Small intestine (tissue), 7 donors: ENCODE results near the gene HOXB13. TPM values are rescaled to one million over a fixed set of nuclear protein-coding genes. Genes with fewer than 3 reads are reported as not detected.

Experiments
- DNase-seq, 2 donors: peaks; one replicate each; pipeline versions ENCODE4 v3.0.0 to v3.0.0-alpha.2; 2013
- FAIRE-seq: peaks from 2 replicates; lab custom pipeline; 2012; peaks lifted over from hg19 to GRCh38; lab: Jason Lieb, UNC
- H3K27ac ChIP-seq, 3 donors: one replicate each; pipeline ENCODE4 v1.5.1; 2013; ENCODE audit warnings: low read length in 2 of 3, mild to moderate bottlenecking in 2 of 3, control low read depth in 1 of 3, inconsistent platforms in 1 of 3, low read depth in 1 of 3, moderate library complexity in 1 of 3
- H3K27me3 ChIP-seq, 3 donors: one replicate each; pipeline ENCODE4 v1.6.1; 2013; ENCODE audit warnings: low read length in 3 of 3, inconsistent platforms in 1 of 3; ENCODE audit not compliant: control insufficient read depth in 3 of 3, insufficient read depth in 3 of 3
- H3K36me3 ChIP-seq, 3 donors: one replicate each; pipeline ENCODE4 v1.6.1; 2013; ENCODE audit warnings: low read length in 3 of 3, inconsistent platforms in 1 of 3, low read depth in 1 of 3, mild to moderate bottlenecking in 1 of 3, moderate library complexity in 1 of 3; ENCODE audit not compliant: control insufficient read depth in 3 of 3, insufficient read depth in 2 of 3
- H3K4me1 ChIP-seq, 3 donors: one replicate each; pipeline ENCODE4 v1.6.1; 2013; ENCODE audit warnings: low read length in 2 of 3, inconsistent platforms in 1 of 3, low read depth in 1 of 3, mild to moderate bottlenecking in 1 of 3, moderate library complexity in 1 of 3; ENCODE audit not compliant: control insufficient read depth in 3 of 3, insufficient read depth in 2 of 3
- H3K4me3 ChIP-seq, 3 donors: one replicate each; pipeline ENCODE4 v1.5.1; 2013; ENCODE audit warnings: low read length in 3 of 3, control low read depth in 1 of 3, inconsistent platforms in 1 of 3, low read depth in 1 of 3, mild to moderate bottlenecking in 1 of 3, moderate library complexity in 1 of 3
- H3K9me3 ChIP-seq, 2 donors: one replicate each; pipeline ENCODE4 v1.6.1; 2013; ENCODE audit warnings: low read depth in 1 of 2, low read length in 1 of 2; ENCODE audit not compliant: control insufficient read depth in 2 of 2, insufficient read depth in 1 of 2
- WGBS, 3 donors: extraction: QIAGEN DNeasy Blood & Tissue Kit; methylation state at CpG; one replicate each; pipeline ENCODE4 v1.1.7; 2013; 5-methylcytosine and 5-hydroxymethylcytosine counted together
- polyA plus RNA-seq, 4 donors: library from polyadenylated mRNA; stranded (reverse) in 3 of 4; unstranded in 1 of 4; fragments of 200-250 nt in 3 of 4; fragments of 120-200 nt in 1 of 4; gene quantifications; one replicate each; pipeline versions ENCODE4 v1.2.1 to v1.2.3, GENCODE V29; 2013
- donor health status: healthy with polysubstance abuse.
- donor health status: control.
- donor health status: control.
- donor health status: Bipolar disorder and iron deficiency.
- donor health status: healthy.

Gene HOXB13
- polyA plus RNA-seq, 4 donors, result 0.22 TPM; not detected in 3

DNA sequence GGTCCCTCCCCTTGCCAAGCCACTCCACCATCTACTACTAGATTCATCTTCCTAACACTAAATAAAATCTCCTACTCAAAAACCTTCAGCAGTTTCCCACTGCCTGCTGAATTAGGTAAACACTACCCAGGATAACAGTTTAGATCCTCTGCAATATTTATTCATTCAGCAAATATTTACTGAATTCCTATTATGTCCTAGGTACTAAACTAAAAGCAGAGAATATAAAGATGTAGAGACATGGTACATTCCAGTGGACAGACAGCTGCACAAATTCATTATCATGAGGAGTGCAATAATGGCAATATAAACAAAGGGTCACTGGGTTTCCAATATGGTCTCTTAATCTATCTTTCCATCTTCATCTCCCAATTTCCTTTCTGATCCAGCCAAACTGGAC is 30.7 kb upstream of the HOXB13 start:
- Histone ChIP-seq H3K4me3 (no peak overlapping the region), H3K27ac (no peak overlapping the region), H3K4me1 (no peaks in the 10 kb centered on the region), H3K9me3 (no peaks in the 10 kb centered on the region), H3K27me3 (peaks cover 0 to 51% (median 32%) of the 10 kb centered on the region in 3 donors), H3K36me3 (peaks cover 0 to 3% (median 0%) of the 10 kb centered on the region in 3 donors)
- DNase-seq (no peak), FAIRE-seq (no peak)

DNA sequence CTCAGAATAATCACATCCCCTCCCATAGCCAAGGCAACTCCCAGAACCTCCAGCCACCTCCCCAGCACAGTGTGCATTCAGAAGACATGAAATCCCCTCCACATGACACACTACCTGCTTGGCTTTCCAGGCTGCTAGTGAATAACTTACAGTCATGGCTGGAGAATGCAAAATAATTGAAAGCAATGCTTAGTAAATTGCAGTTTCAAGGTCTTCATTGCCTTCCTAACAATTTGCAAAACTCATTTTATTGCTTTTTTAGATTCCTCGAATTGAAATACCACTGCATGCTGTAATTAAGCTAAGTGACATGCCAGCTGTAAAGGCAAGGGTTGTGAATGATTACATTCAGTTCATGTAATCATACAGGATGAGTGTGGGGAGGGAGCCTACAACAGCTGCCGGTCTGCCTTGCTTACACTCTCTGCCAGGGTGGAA is 29.0 kb upstream of the HOXB13 start:
- no peak overlapping the region for H3K4me3 ChIP-seq
- H3K9me3 ChIP-seq, result no peaks in the 10 kb centered on the region
- 18 to 45% (median 41%) methylated on average over 2 of the region's 2 CpGs for WGBS, 3 donors
- no peaks in the 10 kb centered on the region for H3K4me1 ChIP-seq
- H3K27me3 ChIP-seq, result peaks cover 0 to 68% (median 48%) of the 10 kb centered on the region in 3 donors
- DNase-seq, result no peak
- no peak for FAIRE-seq
- H3K36me3 ChIP-seq, result peaks cover 0 to 3% (median 0%) of the 10 kb centered on the region in 3 donors
- H3K27ac ChIP-seq, result no peak overlapping the region

DNA sequence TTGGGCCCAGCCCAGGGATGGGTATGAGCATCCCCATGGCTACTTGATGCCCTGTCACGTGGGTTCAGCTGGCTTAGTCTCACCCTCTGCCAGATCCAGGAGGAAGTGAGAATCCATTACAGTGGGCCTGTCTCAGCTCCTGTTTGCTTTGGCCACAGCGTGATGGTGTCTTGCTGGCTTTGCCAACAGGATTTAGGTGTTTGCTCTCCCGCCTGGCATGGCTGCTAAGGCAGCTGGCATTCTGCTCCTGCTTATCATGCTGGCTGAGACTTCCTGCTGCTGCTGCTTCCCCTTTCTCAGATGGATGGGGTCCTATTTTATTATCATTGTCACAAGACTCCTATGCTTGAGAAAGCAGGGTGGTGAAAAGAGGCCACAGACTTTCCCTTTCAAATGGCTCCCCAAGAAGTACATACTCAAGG is 28.3 kb upstream of the HOXB13 start:
- WGBS, 3 donors, result 25 to 46% (median 25%) methylated on average over 3 of the region's 3 CpGs
- H3K27ac ChIP-seq, result no peak overlapping the region
- no peak for FAIRE-seq

DNA sequence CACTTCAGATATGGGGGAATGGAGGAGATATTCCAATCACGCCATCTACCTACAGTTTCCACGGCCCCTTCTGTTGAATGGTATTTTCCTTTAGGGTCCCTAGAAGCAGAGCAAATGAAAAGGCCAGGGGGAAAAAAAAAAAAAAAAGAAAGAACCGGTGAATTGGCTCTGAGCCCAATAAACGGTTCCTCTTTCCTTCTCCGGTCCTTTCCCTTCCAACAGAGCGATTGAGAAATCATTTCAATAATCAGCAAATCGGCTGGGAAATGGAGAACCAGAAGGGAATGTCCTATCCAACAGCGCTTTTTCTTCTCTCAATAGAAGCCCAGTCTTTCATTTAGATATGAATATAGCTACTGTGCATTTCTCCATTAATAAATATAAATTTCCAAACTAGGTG is 26.8 kb upstream of the HOXB13 start:
- no peak for DNase-seq
- H3K27me3 ChIP-seq, result peaks cover 0 to 87% (median 54%) of the 10 kb centered on the region in 3 donors
- no peaks in the 10 kb centered on the region for H3K36me3 ChIP-seq
- no peaks in the 10 kb centered on the region for H3K9me3 ChIP-seq
- no peak overlapping the region for H3K4me3 ChIP-seq
- no peak for FAIRE-seq
- no peak overlapping the region for H3K27ac ChIP-seq
- no peaks in the 10 kb centered on the region for H3K4me1 ChIP-seq
- 14 to 18% (median 18%) methylated on average over 8 of the region's 8 CpGs for WGBS, 3 donors

More for the DNA sequence above, 28.3 kb upstream of the HOXB13 start:
- Histone ChIP-seq H3K36me3 (no peaks in the 10 kb centered on the region), H3K27me3 (peaks cover 0 to 72% (median 49%) of the 10 kb centered on the region in 3 donors), H3K4me3 (no peak overlapping the region), H3K9me3 (no peaks in the 10 kb centered on the region), H3K4me1 (no peaks in the 10 kb centered on the region)
- no peak for DNase-seq

DNA sequence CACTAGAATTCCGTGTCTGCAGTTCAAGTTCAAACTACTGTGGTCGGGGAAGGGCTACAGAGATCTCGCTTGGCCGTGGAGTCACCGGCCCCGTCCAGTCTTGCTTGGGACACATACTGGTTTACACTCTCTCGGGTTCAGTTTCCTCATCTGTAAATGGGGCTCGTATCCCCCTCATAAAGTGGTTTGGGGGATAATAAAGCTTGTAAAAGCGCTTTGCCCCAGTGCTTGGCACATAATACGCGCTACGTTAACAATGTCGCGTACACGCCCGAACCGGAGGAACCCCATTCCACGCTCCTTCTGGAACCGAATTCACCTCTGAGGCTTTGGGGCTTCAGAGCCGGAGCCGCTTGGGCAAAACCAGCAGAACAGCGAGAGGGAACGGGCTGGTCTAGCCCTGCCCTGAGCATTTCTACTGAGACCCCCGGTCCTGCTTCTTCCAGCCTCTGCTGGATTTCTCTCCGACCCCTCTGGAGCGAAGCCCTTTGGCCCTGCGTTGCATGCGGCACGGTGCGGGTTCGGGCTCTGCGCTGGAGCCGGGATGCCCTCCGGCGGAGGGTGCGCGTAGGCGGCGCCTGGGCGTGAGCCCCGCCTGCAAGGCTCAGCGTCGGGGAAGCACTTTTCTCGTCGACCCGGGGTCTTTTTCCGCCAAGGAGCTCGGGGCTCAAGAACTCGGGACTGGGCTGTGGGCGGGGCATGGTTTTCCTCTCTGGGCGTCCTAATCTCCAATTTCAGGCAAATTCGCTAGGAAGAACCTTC is 26.1 kb upstream of the HOXB13 start:
- FAIRE-seq, result no peak
- 8 to 22% (median 18%) methylated on average over 38 to 52 of the region's 52 CpGs for WGBS, 3 donors
- Histone ChIP-seq H3K27ac (no peak overlapping the region), H3K4me1 (no peaks in the 10 kb centered on the region), H3K4me3 (no peak overlapping the region), H3K9me3 (no peaks in the 10 kb centered on the region), H3K36me3 (no peaks in the 10 kb centered on the region), H3K27me3 (peaks cover 0 to 94% (median 61%) of the 10 kb centered on the region in 3 donors)
- no peak for DNase-seq

DNA sequence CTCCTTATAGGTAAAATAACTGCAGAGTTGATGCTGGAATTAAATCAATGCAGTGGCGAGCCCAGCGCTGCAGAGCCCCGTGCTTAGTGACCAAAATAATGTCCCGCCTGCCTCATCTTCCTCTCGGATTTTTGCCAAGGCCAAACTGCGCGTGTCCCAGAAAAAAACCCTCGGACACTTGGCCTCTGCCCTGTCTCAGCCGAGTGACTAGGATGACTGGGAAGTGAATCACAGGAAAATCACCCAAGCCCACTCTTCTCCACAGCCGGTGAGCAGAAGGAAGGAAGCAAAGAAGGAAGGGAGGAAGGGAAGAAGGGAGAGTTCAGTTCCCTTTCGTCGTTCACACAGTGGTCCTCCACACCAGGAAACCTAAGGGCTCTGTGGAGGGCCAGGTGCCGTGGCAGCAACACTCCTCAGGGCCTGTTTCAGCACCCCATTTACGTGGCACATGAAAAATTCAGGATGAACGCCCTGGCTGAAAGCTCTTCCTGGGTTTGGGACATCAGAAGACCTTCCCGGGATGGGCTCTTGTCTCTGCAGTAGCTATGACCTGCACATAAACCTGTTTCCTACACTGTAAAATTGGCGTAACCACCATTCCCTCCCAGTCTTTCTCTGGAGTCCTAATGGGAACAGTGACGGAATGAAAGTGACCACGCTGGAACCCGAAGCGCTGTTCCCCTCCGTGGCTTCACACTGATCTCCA is 25.4 kb upstream of the HOXB13 start:
- Histone ChIP-seq H3K4me3 (no peak overlapping the region), H3K27me3 (peaks cover 0 to 97% (median 64%) of the 10 kb centered on the region in 3 donors), H3K9me3 (no peaks in the 10 kb centered on the region), H3K27ac (no peak overlapping the region), H3K4me1 (no peaks in the 10 kb centered on the region), H3K36me3 (no peaks in the 10 kb centered on the region)
- WGBS, 3 donors, result 14 to 22% (median 17%) methylated on average over 22 of the region's 22 CpGs
- FAIRE-seq (no peak), DNase-seq (no peak)

DNA sequence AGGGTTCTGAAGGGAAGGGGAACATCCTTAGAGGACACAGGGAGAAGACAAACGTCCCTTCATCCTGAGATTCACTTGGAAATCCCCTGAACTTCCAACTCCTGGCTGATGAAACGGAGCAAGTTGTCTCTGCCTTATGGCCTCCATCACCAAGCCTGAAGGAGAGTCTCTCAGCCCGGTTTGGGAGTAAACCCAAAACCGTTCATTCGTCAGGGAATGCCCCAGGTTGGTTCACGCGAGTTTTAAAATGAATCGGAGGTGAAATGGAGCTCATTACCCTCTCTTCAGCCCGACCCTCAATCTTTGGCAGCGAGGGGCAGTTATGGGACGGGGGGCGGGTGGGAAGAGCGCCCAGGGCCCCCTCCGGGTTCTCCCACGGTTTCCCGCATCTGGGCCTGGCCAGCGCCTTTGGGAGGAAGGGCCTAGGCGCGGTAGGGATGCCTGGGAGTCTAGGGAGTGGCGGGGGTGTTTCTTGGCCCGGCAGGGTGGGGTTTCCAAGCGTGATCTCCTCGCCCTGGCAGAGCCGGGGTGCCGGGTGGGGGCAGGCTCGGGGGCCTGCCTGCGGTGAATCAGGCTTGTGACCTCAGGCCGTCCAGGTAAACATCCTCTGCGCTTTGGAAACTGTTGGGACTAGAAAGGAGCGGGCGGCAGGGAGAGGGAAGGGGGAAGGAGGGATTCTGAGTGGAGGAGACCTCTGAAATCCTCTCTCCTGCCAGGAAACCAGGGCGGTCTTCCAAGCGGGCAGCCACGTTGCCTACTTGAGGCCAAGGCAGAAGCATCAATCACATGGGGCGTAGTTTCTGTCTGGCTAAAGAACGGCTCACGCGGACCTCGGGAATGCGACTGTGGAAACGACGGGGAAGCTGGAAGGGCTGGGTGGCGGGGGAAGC is 24.1 kb upstream of the HOXB13 start:
- Histone ChIP-seq H3K36me3 (no peaks in the 10 kb centered on the region), H3K9me3 (no peaks in the 10 kb centered on the region), H3K4me3 (no peak overlapping the region), H3K4me1 (no peaks in the 10 kb centered on the region), H3K27me3 (peaks cover 0 to 96% (median 62%) of the 10 kb centered on the region in 3 donors), H3K27ac (no peak overlapping the region)
- 6 to 8% (median 7%) methylated on average over 43 of the region's 43 CpGs for WGBS, 3 donors
- no peak for FAIRE-seq
- no peak for DNase-seq
